Ovary (tissue), 10 donors: ENCODE data around the gene DRC7. TPM values are rescaled to one million over a fixed set of nuclear protein-coding genes. Genes with fewer than 3 reads are reported as not detected.

Experiments used
- DNase-seq, 5 donors: peaks; one replicate each; pipeline ENCODE4 v3.0.0-alpha.2; 2019 to 2020
- H3K27ac ChIP-seq, 2 donors: fragments of 200-600 bp; one replicate each; pipeline versions ENCODE4 v1.5.1 to v1.8.0; 2019 to 2022
- H3K27me3 ChIP-seq: fragments of 200-600 bp; one replicate; pipeline ENCODE4 v1.8.0; 2022
- H3K36me3 ChIP-seq: fragments of 200-600 bp; sonication (generic); one replicate; pipeline ENCODE4 v1.5.1; 2019
- H3K4me1 ChIP-seq: one replicate; pipeline ENCODE4 v1.8.1; 2013; ENCODE audit warnings: mild to moderate bottlenecking, moderate library complexity; ENCODE audit not compliant: insufficient read depth
- H3K4me3 ChIP-seq: fragments of 200-600 bp; sonication (generic); one replicate; pipeline ENCODE4 v1.5.1; 2017
- H3K9me3 ChIP-seq, 2 donors: fragments of 200-600 bp in 1 of 2; sonication (generic) in 1 of 2; one replicate each; pipeline versions ENCODE4 v1.5.1 to v1.8.1; 2013 to 2019; ENCODE audit warnings: mild to moderate bottlenecking in 1 of 2, moderate library complexity in 1 of 2
- EP300 ChIP-seq: sonication (generic); formaldehyde crosslinking; IDR thresholded peaks from one replicate; pipeline ENCODE4 v1.6.1; 2017; ENCODE audit warnings: antibody characterized with exemption
- POLR2A ChIP-seq: fragments of 450-650 bp; IDR thresholded peaks from one replicate; pipeline ENCODE4 v1.6.1; 2017; ENCODE audit warnings: antibody characterized with exemption, mild to moderate bottlenecking, moderate library complexity
- WGBS, 3 donors: extraction: QIAGEN DNeasy Blood & Tissue Kit in 1 of 3; methylation state at CpG; one replicate each; pipeline versions ENCODE4 v1.1.5 to v1.1.7; 2013 to 2017; 5-methylcytosine and 5-hydroxymethylcytosine counted together
- intact Hi-C, 4 donors: fragments of 100-400 bp; cut with DNase I; formaldehyde crosslinking; loops; one replicate each; pipeline versions ENCODE4 v1.11.0 to v1.15.1; 2022 to 2023
- long read RNA-seq, 3 donors: library from polyadenylated mRNA in 2 of 3; unstranded in 2 of 3; transcript quantifications; one replicate each; pipeline ENCODE4 v2.0.0 and lab custom pipeline, GENCODE V29; 2021 to 2026
- polyA plus RNA-seq, 2 donors: library from polyadenylated mRNA; stranded (reverse); fragments of 200-250 nt in 1 of 2; fragments of 350-450 nt in 1 of 2; fragmentation: Illumina TruSeq in 1 of 2; extraction: RNeasy Lipid Tissue Mini Kit (QIAGEN cat#74804) in 1 of 2; gene quantifications; one replicate each; pipeline ENCODE4 v1.2.3, GENCODE V29; 2013 to 2014
- total RNA-seq, 7 donors: library from RNA; depleted of rRNA in 2 of 7; stranded (reverse); fragments of >200 nt in 2 of 7; fragmentation: NEBNext Ultra II Directional in 3 of 7; extraction: Animal tissue kit (Norgen Biotek cat#: 25700) in 3 of 7; gene quantifications; one replicate each; pipeline versions ENCODE4 v1.1.0 to v1.2.4, GENCODE V29; 2016 to 2023
- TF ChIP-seq, protein P1 (sequence below), 3 donors: fragments of 450-650 bp in 2 of 3; fragments of 200-600 bp in 1 of 3; IDR thresholded peaks; one replicate each; pipeline versions ENCODE4 v1.5.1 to v1.8.0; 2016 to 2022; ENCODE audit warnings: antibody characterized with exemption in 3 of 3, mild to moderate bottlenecking in 1 of 3
- donor health status: DM: no; HTN: no; CAD: no; lungs with moderate emphysema.
- donor health status: DM: no; HTN: no; CAD: no.
- donor health status: Bipolar disorder and iron deficiency.
- donor health status: DM: yes; HTN: yes; CAD: no.
- donor health status: DM: no; HTN: no; CAD: no.
- donor health status: DM: yes; HTN: yes; CAD: no.

Gene DRC7, protein sequence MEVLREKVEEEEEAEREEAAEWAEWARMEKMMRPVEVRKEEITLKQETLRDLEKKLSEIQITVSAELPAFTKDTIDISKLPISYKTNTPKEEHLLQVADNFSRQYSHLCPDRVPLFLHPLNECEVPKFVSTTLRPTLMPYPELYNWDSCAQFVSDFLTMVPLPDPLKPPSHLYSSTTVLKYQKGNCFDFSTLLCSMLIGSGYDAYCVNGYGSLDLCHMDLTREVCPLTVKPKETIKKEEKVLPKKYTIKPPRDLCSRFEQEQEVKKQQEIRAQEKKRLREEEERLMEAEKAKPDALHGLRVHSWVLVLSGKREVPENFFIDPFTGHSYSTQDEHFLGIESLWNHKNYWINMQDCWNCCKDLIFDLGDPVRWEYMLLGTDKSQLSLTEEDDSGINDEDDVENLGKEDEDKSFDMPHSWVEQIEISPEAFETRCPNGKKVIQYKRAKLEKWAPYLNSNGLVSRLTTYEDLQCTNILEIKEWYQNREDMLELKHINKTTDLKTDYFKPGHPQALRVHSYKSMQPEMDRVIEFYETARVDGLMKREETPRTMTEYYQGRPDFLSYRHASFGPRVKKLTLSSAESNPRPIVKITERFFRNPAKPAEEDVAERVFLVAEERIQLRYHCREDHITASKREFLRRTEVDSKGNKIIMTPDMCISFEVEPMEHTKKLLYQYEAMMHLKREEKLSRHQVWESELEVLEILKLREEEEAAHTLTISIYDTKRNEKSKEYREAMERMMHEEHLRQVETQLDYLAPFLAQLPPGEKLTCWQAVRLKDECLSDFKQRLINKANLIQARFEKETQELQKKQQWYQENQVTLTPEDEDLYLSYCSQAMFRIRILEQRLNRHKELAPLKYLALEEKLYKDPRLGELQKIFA
- total RNA-seq = 10 to 100 TPM in 1 of 7 donors, 1 to 10 TPM in 1, under 1 TPM in 3, not detected in 2; 0.36 to 12.5 (median 0.84) TPM
- polyA plus RNA-seq = under 1 TPM in 1 of 2 donors, not detected in 1; 0.07 TPM
- long read RNA-seq, donor 1 = 0 reads
- long read RNA-seq, donor 2, partial matches to known transcripts = 0 of 1 reads
- long read RNA-seq, donor 2, other reads (novel, unspliced or antisense) = 0 of 1 reads
- long read RNA-seq, donor 3, partial matches to known transcripts = 0 of 1 reads
- long read RNA-seq, donor 3, other reads (novel, unspliced or antisense) = 1 of 1 reads

DNA sequence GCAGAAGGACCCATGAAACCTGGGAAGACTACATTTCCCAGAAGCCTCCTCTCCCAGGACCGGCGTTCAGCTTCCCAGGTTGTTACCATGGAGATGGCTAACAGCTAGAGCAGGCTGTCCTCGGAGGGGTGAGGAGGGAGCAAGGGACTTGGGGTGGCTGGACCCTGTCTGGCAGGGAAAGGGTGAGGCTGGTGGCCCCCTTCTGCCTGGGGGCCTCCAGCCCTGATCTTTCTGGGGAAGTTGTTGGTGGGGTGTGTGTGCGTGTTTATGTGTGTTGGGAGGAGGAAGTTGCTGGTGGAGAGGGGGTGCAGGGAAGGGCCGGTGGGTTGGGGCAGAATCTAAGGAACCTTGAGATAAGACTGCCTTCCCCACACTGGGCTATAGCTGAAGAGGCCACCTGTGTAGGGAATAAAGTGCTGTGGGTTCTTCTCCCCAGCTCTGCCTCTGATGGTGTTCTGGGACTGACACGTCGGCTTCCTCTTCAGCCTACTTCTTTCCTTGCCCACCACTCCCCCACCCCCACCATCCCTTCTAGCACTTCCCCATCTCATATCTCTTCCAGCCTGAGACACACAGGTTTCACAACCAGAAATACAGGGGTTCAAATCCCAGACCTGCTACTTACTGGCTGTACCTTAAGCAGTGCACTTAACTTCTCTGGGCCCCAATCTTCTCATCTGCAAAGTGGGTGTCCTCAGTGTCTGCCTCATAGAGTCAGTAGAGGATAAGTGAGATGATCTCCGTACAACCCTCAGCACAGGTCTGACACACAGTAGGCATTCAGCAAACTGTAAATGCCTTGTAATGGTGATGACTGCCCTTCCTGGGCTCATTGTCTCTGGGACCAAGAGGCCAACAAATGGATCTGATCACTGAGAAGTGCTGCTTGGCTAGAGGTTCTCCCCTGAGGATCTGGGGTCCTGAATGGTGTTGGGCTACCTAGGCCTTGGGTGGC lies at the start of gene DRC7:
Gene DRC7 (plus strand): TSS at position 82 of the 955 bp plus-strand sequence. CDS start 3,144 bp downstream, outside the sequence.
- TF ChIP-seq POLR2A = no peak
- no peak for TF ChIP-seq EP300
- TF ChIP-seq, protein P1, sequence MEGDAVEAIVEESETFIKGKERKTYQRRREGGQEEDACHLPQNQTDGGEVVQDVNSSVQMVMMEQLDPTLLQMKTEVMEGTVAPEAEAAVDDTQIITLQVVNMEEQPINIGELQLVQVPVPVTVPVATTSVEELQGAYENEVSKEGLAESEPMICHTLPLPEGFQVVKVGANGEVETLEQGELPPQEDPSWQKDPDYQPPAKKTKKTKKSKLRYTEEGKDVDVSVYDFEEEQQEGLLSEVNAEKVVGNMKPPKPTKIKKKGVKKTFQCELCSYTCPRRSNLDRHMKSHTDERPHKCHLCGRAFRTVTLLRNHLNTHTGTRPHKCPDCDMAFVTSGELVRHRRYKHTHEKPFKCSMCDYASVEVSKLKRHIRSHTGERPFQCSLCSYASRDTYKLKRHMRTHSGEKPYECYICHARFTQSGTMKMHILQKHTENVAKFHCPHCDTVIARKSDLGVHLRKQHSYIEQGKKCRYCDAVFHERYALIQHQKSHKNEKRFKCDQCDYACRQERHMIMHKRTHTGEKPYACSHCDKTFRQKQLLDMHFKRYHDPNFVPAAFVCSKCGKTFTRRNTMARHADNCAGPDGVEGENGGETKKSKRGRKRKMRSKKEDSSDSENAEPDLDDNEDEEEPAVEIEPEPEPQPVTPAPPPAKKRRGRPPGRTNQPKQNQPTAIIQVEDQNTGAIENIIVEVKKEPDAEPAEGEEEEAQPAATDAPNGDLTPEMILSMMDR (IDR thresholded peaks at IDR 0.05) = no peak
- Histone ChIP-seq H3K36me3 (no peaks in the 10 kb centered on the region), H3K9me3 (no peaks in the 10 kb centered on the region), H3K27me3 (no peaks in the 10 kb centered on the region), H3K4me1 (peaks cover 1% of the 10 kb centered on the region), H3K27ac (no peak within 1 kb of the TSS), H3K4me3 (no peak within 1 kb of the TSS)
- intact Hi-C loops = no loop called here
- 29 to 37% (median 34%) methylated on average over 8 of the region's 8 CpGs for WGBS, 3 donors
- DNase-seq = peak in 1 of 5 donors; percentile 36

DNA sequence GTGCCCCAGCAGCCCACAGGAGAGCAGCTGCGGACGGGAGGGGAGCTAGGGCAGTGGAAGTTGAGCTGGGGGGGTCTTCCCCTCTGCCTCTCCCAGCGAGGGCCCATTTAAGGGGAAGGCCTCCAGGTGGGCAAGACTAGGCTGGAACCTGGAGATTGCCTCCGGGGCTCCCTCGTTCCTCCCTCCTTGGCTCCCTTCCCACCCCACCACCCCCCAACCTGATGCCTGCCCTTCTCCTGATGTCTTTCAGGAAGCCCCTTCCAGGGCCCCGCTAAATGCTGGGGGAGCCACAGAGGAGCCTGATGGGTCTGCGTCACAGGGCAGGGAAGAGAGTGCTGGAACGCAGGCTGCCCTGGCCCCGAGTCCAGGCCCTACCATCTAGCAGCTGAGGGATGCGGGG lies 49.4 kb upstream of the DRC7 start:
- Histone ChIP-seq H3K4me3 (no peak overlapping the region), H3K36me3 (no peaks in the 10 kb centered on the region), H3K27ac (no peak overlapping the region), H3K9me3 (no peaks in the 10 kb centered on the region), H3K4me1 (no peaks in the 10 kb centered on the region), H3K27me3 (no peaks in the 10 kb centered on the region)
- DNase-seq = no peak
- TF ChIP-seq EP300 (no peak), POLR2A (no peak)
- TF ChIP-seq, protein P1 (IDR thresholded peaks at IDR 0.05) = no peak
- WGBS, 3 donors = 26 to 47% (median 29%) methylated on average over 8 to 10 of the region's 10 CpGs
- intact Hi-C loops = no loop called here

DNA sequence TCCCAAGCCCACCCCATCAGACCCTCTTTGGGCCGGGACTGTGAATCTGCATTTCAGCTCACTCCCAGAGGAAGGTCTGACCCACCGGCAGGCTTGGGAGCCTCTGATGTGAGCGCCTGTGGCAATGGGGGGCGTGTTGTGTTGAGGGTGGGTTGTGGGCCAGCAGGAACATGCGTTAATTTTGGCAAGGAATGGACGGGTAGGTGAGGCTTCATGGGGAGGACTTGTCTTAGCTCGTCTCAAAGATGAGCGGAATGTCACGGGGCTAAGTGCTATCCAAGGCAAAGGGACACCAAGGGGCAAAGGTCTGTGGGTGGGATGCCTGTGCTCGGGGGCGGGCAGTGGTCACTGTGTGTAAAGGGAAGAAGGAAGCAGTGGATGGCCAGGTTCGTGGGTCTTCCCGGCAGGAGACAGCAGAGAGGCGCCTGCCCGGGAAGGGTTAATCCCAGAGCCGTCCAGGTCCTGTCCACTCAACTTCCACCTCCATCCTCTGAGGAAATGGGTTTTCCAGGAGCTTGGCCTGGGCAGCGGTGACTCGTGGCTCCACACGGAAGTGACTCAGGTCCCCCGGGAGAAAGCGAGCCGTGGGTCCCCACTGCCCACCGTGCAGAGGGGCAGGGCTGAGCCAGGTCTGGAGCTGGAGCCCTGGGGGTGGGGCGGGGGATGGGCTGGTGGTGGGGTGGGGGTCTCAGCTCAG lies 48.8 kb upstream of the DRC7 start:
- WGBS, 3 donors = 27 to 36% (median 35%) methylated on average over 24 of the region's 24 CpGs
- H3K36me3 ChIP-seq = no peaks in the 10 kb centered on the region
- no peaks in the 10 kb centered on the region for H3K9me3 ChIP-seq
- intact Hi-C loops = no loop called here
- no peak for TF ChIP-seq POLR2A
- no peak for TF ChIP-seq EP300
- TF ChIP-seq, protein P1 (IDR thresholded peaks at IDR 0.05) = no peak
- no peaks in the 10 kb centered on the region for H3K27me3 ChIP-seq
- no peak overlapping the region for H3K27ac ChIP-seq
- H3K4me1 ChIP-seq = no peaks in the 10 kb centered on the region
- H3K4me3 ChIP-seq = no peak overlapping the region
- DNase-seq = peak in 1 of 5 donors; percentile 41
